ENCODE measurements around the gene GABRG3.

Gene GABRG3

GRCh38 chr15:27249046-27249759 lies 278.2 kb downstream of the GABRG3 start:
- CTCF ChIA-PET, result interaction anchor here (0.7 to 0.8 kb wide), 2 partner anchors 13 to 248 kb away, joined by 4 read pairs; no protein-coding TSS in a partner anchor
- Histone ChIP-seq H3K4me3 (ENCODE audit: low read depth, low read length) (no peak overlapping the region), H3K27ac (ENCODE audit: extremely low read depth, low read depth, low read length) (no peak overlapping the region), H3K36me3 (ENCODE audit: control insufficient read depth in 2 of 2, insufficient read depth in 1 of 2, low read length in 2 of 2) (no peaks in the 10 kb centered on the region), H3K4me1 (ENCODE audit: control insufficient read depth, insufficient read depth, low read length) (no peaks in the 10 kb centered on the region), H3K9me3 (ENCODE audit: control insufficient read depth, insufficient read depth, low read depth, low read length) (no peaks in the 10 kb centered on the region)
- POLR2A ChIA-PET, result no interaction called here
- TF ChIP-seq ZNF157 (tag by site-specific recombination; IDR thresholded peaks at IDR 0.05) (no peak), ZNF555 (tag by site-specific recombination; conservative IDR thresholded peaks at IDR 0.05) (no peak), ZNF544 (tag by site-specific recombination; IDR thresholded peaks at IDR 0.05) (no peak), ZNF311 (tag by site-specific recombination; IDR thresholded peaks at IDR 0.05; ENCODE audit: borderline replicate concordance) (no peak), BCL11B (tag by site-specific recombination; IDR thresholded peaks at IDR 0.05; ENCODE audit: low read depth) (no peak), INSM2 (tag by site-specific recombination; IDR thresholded peaks at IDR 0.05) (no peak), ZNF350 (tag by site-specific recombination; IDR thresholded peaks at IDR 0.05) (no peak), ZNF600 (tag by site-specific recombination; IDR thresholded peaks at IDR 0.05) (no peak), ZNF324 (tag by site-specific recombination; IDR thresholded peaks at IDR 0.05) (no peak), ZNF148 (tag by site-specific recombination; IDR thresholded peaks at IDR 0.05; ENCODE audit: borderline replicate concordance) (no peak)

- ChIA-PET CTCF (interaction anchor here (0.8 kb wide), 1 partner anchor 13 kb away, joined by 4 read pairs; no protein-coding TSS in a partner anchor), POLR2A (no interaction called here)
- TF ChIP-seq EGR2 (tag by site-specific recombination; IDR thresholded peaks at IDR 0.05; ENCODE audit: low read depth) (no peak), ZNF223 (tag by site-specific recombination; IDR thresholded peaks at IDR 0.05) (no peak), KLF10 (tag by site-specific recombination; IDR thresholded peaks at IDR 0.05) (no peak), ZNF76 (tag by site-specific recombination; IDR thresholded peaks at IDR 0.05; ENCODE audit: borderline replicate concordance, low read depth) (no peak), ZNF670 (tag by site-specific recombination; IDR thresholded peaks at IDR 0.05; ENCODE audit: low read depth) (no peak), ZNF707 (tag by site-specific recombination; IDR thresholded peaks at IDR 0.05) (no peak), ZNF639 (tag by site-specific recombination; IDR thresholded peaks at IDR 0.05) (no peak), YY2 (tag by site-specific recombination; IDR thresholded peaks at IDR 0.05) (no peak), ZSCAN4 (tag by site-specific recombination; IDR thresholded peaks at IDR 0.05) (no peak), TSHZ1 (tag by site-specific recombination; IDR thresholded peaks at IDR 0.05; ENCODE audit: borderline replicate concordance) (no peak)
- Histone ChIP-seq H3K4me3 (ENCODE audit: low read depth, low read length) (no peak overlapping the region), H3K27ac (ENCODE audit: extremely low read depth, low read depth, low read length) (no peak overlapping the region), H3K4me1 (ENCODE audit: control insufficient read depth, insufficient read depth, low read length) (no peaks in the 10 kb centered on the region), H3K9me3 (ENCODE audit: control insufficient read depth, insufficient read depth, low read depth, low read length) (no peaks in the 10 kb centered on the region), H3K36me3 (ENCODE audit: control insufficient read depth in 2 of 2, insufficient read depth in 1 of 2, low read length in 2 of 2) (no peaks in the 10 kb centered on the region)
Observed at GRCh38 chr15:27249760-27250109, 278.8 kb downstream of the GABRG3 start.
